Measurements from ENCODE around the gene UGT1A3.

- TF ChIP-seq CTCF (IDR thresholded peaks at IDR 0.05) = no peak
- TF ChIP-seq POLR2A (IDR thresholded peaks at IDR 0.05) = no peak
Measured at GRCh38 chr2:233775414-233775813, 46.6 kb downstream of the UGT1A3 start.

All from heart left ventricle (tissue), 13 donors.